ENCODE measurements around the gene RPL14. TPM values are rescaled to one million over a fixed set of nuclear protein-coding genes. Genes with fewer than 3 reads are reported as not detected.

RPL14 gene
- total and polyA plus RNA-seq, 2 donors (not counting 3 experiments of a cell fraction or from before 2014, with no cell fraction given) = 961 to 1,947 TPM

DNA sequence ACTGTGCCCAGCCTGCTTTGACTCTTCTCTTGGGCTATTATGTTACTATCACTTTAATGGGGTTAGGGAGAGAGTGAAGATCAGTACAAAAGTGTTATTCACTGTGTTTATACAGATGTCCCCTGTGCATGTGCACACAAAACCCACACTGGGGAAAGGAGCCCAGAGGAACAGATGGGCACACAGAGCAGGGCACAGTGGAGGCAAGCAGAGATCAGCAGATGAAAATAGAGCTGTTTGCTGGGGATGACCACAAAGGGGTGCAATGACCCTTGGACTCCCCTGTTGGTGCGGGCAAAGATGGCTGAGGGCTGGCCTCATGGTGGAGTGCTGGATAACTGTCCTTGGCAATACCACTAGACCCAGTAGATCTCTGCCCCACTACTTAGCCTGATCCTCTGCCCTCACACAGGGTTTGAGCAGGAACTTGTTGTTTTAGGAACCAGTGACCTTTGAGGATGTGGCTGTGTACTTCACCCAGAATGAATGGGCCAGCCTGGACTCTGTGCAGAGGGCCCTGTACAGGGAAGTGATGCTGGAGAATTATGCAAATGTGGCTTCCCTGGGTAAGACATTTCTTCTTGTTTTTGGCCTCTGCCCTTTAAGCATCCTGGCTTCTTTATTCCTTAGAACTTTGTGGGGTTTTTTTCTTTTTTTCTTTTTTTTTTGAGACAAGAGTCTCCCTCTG lies 54.0 kb downstream of the RPL14 start:
- Histone ChIP-seq H3K27me3 (ENCODE audit: control insufficient read depth in 2 of 2, insufficient read depth in 2 of 2, low read length in 2 of 2) (no peaks in the 10 kb centered on the region), H3K4me3 (replicated peaks in 1 of 3; ENCODE audit: insufficient read depth in 1 of 3, low read depth in 1 of 3, low read length in 3 of 3) (no peak overlapping the region), H3K4me2 (ENCODE audit: insufficient read depth, low read length) (no peak overlapping the region), H3K27ac (ENCODE audit: insufficient read depth, low read depth, low read length) (no peak overlapping the region), H3K9me3 (replicated peaks; ENCODE audit: control insufficient read depth, insufficient read depth, low read length) (no peaks in the 10 kb centered on the region), H3K79me2 (ENCODE audit: control insufficient read depth, insufficient read depth, low read length) (no peaks in the 10 kb centered on the region), H3K4me1 (ENCODE audit: control insufficient read depth, extremely low read depth, insufficient read depth, low read length) (no peaks in the 10 kb centered on the region), H4K20me1 (replicated peaks; ENCODE audit: control insufficient read depth, extremely low read depth, insufficient read depth, low read length) (no peaks in the 10 kb centered on the region), H3K9me1 (replicated peaks; ENCODE audit: control insufficient read depth, extremely low read depth, insufficient read depth, low read length) (no peaks in the 10 kb centered on the region), H3K36me3 (ENCODE audit: control insufficient read depth in 2 of 2, extremely low read depth in 1 of 2, insufficient read depth in 2 of 2, low read length in 2 of 2) (peaks cover 0 to 5% of the 10 kb centered on the region in 2 experiments), H3K9ac (replicated peaks; ENCODE audit: extremely low read depth, insufficient read depth, low read length) (no peak overlapping the region), H2AFZ (ENCODE audit: low read depth, low read length) (no peak overlapping the region)
- TF ChIP-seq GATA2 (IDR thresholded peaks at IDR 0.05; ENCODE audit: insufficient read depth, insufficient read length, low read depth, low read length) = no peak
- ChIA-PET CTCF (no interaction called here), POLR2A (no interaction called here)
- DNase-seq (ENCODE audit: low read depth, low spot score) (no peak), FAIRE-seq (no peak)
- dilution Hi-C loops (cut with MboI; ENCODE audit: extremely low pct_ligation_motif_present, low sequenced_read_pairs) (no loop called here), intact Hi-C loops (cut with micrococcal nuclease) (no loop called here)
- BruUV-seq (replicated peaks) = no TSS peak

DNA sequence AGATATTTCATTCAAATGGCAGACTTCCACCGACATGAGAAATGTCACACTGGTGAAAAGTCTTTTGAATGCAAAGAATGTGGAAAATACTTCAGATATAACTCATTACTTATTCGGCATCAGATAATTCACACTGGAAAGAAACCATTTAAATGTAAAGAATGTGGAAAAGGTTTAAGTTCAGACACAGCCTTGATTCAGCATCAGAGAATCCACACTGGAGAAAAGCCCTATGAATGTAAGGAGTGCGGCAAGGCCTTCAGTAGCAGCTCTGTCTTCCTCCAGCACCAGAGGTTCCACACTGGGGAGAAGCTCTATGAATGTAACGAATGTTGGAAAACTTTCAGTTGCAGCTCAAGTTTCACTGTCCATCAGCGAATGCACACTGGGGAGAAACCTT lies 59.1 kb downstream of the RPL14 start:
- FAIRE-seq = no peak
- POLR2A ChIA-PET = no interaction called here
- H2AFZ ChIP-seq (ENCODE audit: low read depth, low read length) = no peak overlapping the region

More for the DNA sequence above, 59.1 kb downstream of the RPL14 start:
- no peak overlapping the region for H3K4me3 ChIP-seq (replicated peaks in 1 of 3; ENCODE audit: insufficient read depth in 1 of 3, low read depth in 1 of 3, low read length in 3 of 3)
- H3K4me2 ChIP-seq (ENCODE audit: insufficient read depth, low read length) = no peak overlapping the region
- DNase-seq (ENCODE audit: low read depth, low spot score) = no peak
- H3K27me3 ChIP-seq (ENCODE audit: control insufficient read depth in 2 of 2, insufficient read depth in 2 of 2, low read length in 2 of 2) = no peaks in the 10 kb centered on the region
- intact Hi-C loops (cut with micrococcal nuclease) (no loop called here), dilution Hi-C loops (cut with MboI; ENCODE audit: extremely low pct_ligation_motif_present, low sequenced_read_pairs) (no loop called here)
- H3K36me3 ChIP-seq (ENCODE audit: control insufficient read depth in 2 of 2, extremely low read depth in 1 of 2, insufficient read depth in 2 of 2, low read length in 2 of 2) = peaks cover 0 to 5% of the 10 kb centered on the region in 2 experiments
- no peaks in the 10 kb centered on the region for H3K4me1 ChIP-seq (ENCODE audit: control insufficient read depth, extremely low read depth, insufficient read depth, low read length)
- no peak overlapping the region for H3K27ac ChIP-seq (ENCODE audit: insufficient read depth, low read depth, low read length)
- H3K9me3 ChIP-seq (replicated peaks; ENCODE audit: control insufficient read depth, insufficient read depth, low read length) = no peaks in the 10 kb centered on the region
- TF ChIP-seq POLR2AphosphoS5 (IDR thresholded peaks at IDR 0.05; ENCODE audit: insufficient read depth, low read depth, low read length) (no peak), MYC (IDR thresholded peaks at IDR 0.05; ENCODE audit: low read depth, low read length) (no peak), EZH2 (IDR thresholded peaks at IDR 0.05; ENCODE audit: borderline replicate concordance, low read depth, low read length, severe bottlenecking) (no peak), POLR2A (IDR thresholded peaks at IDR 0.05; ENCODE audit: low read depth, low read length) (no peak), GATA2 (IDR thresholded peaks at IDR 0.05; ENCODE audit: insufficient read depth, insufficient read length, low read depth, low read length) (no peak), JUN (IDR thresholded peaks at IDR 0.05; ENCODE audit: borderline replicate concordance, insufficient read depth, insufficient read length, low read depth) (no peak), FOS (IDR thresholded peaks at IDR 0.05; ENCODE audit: borderline replicate concordance, insufficient read depth, low read length) (no peak)
- TF ChIP-seq, protein P1, sequence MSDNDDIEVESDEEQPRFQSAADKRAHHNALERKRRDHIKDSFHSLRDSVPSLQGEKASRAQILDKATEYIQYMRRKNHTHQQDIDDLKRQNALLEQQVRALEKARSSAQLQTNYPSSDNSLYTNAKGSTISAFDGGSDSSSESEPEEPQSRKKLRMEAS (IDR thresholded peaks at IDR 0.05; ENCODE audit: insufficient read depth, insufficient read length) = no peak
- TF ChIP-seq, protein P2, sequence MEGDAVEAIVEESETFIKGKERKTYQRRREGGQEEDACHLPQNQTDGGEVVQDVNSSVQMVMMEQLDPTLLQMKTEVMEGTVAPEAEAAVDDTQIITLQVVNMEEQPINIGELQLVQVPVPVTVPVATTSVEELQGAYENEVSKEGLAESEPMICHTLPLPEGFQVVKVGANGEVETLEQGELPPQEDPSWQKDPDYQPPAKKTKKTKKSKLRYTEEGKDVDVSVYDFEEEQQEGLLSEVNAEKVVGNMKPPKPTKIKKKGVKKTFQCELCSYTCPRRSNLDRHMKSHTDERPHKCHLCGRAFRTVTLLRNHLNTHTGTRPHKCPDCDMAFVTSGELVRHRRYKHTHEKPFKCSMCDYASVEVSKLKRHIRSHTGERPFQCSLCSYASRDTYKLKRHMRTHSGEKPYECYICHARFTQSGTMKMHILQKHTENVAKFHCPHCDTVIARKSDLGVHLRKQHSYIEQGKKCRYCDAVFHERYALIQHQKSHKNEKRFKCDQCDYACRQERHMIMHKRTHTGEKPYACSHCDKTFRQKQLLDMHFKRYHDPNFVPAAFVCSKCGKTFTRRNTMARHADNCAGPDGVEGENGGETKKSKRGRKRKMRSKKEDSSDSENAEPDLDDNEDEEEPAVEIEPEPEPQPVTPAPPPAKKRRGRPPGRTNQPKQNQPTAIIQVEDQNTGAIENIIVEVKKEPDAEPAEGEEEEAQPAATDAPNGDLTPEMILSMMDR (IDR thresholded peaks at IDR 0.05; ENCODE audit: extremely low read depth in 1 of 2, insufficient read depth in 1 of 2, low read depth in 1 of 2, low read length in 2 of 2) = no peak
- no peaks in the 10 kb centered on the region for H3K79me2 ChIP-seq (ENCODE audit: control insufficient read depth, insufficient read depth, low read length)
- H3K9ac ChIP-seq (replicated peaks; ENCODE audit: extremely low read depth, insufficient read depth, low read length) = no peak overlapping the region
- no peaks in the 10 kb centered on the region for H4K20me1 ChIP-seq (replicated peaks; ENCODE audit: control insufficient read depth, extremely low read depth, insufficient read depth, low read length)
- CTCF ChIA-PET = no interaction called here
- BruUV-seq (replicated peaks) = no TSS peak
- H3K9me1 ChIP-seq (replicated peaks; ENCODE audit: control insufficient read depth, extremely low read depth, insufficient read depth, low read length) = no peaks in the 10 kb centered on the region
